Measurements from ENCODE around the gene SETD7. TPM values are rescaled to one million over a fixed set of nuclear protein-coding genes. Genes with fewer than 3 reads are reported as not detected.
A peak's percentile ranks its signal among the peaks of the same experiment; 100 is the strongest.

SETD7 gene
- total RNA-seq, 2 donors from 2014 or later, result 74.7 to 101 TPM

DNA sequence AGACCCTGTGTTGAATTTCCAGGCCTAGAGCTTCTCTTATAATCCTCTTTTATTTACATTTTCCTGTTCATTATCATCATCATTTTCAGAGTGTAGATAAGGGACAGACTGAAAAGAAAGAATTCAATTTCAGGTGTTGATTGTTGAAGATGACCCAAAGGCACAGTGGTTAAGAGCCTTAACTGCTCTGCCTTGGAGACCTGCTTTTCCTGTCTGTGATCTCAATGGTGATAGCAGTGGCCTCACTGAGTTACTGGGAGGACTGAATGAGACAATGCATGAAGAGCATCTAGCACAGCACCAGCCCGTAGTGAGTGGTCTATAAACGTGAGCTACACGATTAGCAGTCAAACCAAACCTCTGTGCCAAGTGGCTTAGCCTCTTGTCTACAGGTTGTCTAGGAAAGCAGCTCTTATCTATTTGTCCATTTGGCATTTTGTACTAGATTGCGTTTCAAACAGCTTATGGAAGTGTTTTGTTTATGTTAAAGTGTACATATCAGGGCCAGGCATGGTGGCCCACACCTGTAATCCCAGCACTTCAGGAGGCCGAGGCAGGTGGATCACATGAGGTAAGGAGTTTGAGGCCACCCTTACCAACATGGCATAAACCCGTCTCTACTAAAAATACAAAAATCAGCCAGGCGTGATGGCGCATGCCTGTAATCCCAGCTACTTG is 41.5 kb downstream of the SETD7 start:
- H3K36me3 ChIP-seq, result peaks cover 44% of the 10 kb centered on the region
- H3K9me3 ChIP-seq, result no peaks in the 10 kb centered on the region
- no peak overlapping the region for H3K27ac ChIP-seq
- peaks cover 0 to 3% of the 10 kb centered on the region in 2 donors for H3K4me1 ChIP-seq (ENCODE audit: control insufficient read depth in 1 of 2, low read depth in 2 of 2)
- ATAC-seq (ENCODE audit: insufficient number of reproducible peaks, low FRiP score, low read depth) (no peak), DNase-seq (ENCODE audit: low spot score) (no peak)
- H3K4me3 ChIP-seq, result no peak overlapping the region
- no peaks in the 10 kb centered on the region for H3K27me3 ChIP-seq (replicated peaks; ENCODE audit: insufficient read depth)
- TF ChIP-seq, protein P1, sequence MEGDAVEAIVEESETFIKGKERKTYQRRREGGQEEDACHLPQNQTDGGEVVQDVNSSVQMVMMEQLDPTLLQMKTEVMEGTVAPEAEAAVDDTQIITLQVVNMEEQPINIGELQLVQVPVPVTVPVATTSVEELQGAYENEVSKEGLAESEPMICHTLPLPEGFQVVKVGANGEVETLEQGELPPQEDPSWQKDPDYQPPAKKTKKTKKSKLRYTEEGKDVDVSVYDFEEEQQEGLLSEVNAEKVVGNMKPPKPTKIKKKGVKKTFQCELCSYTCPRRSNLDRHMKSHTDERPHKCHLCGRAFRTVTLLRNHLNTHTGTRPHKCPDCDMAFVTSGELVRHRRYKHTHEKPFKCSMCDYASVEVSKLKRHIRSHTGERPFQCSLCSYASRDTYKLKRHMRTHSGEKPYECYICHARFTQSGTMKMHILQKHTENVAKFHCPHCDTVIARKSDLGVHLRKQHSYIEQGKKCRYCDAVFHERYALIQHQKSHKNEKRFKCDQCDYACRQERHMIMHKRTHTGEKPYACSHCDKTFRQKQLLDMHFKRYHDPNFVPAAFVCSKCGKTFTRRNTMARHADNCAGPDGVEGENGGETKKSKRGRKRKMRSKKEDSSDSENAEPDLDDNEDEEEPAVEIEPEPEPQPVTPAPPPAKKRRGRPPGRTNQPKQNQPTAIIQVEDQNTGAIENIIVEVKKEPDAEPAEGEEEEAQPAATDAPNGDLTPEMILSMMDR (IDR thresholded peaks at IDR 0.05), result no peak

DNA sequence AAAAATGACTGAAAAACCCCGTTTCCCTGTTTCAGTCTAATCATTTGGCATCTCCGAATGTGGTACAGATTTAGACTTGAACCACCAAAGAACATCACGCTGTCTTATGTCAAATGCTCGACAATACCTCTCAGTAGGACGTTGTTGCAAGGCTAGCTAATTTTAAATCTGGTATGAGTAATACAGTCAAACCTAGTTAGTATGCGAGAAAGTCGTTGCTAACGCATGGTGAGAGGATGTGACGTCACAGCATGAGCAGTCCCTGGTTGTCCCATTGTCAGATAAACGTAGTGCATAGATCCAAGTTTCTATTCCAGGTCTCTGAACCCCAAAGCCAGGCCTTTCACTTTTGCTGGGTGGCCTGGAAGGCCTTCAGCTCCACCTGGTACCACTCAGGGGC is 44.7 kb downstream of the SETD7 start:
- ATAC-seq (ENCODE audit: insufficient number of reproducible peaks, low FRiP score, low read depth), result no peak
- TF ChIP-seq, protein P1 (IDR thresholded peaks at IDR 0.05), result no peak
- H3K4me1 ChIP-seq (ENCODE audit: control insufficient read depth in 1 of 2, low read depth in 2 of 2), result peaks cover 0 to 3% of the 10 kb centered on the region in 2 donors

DNA sequence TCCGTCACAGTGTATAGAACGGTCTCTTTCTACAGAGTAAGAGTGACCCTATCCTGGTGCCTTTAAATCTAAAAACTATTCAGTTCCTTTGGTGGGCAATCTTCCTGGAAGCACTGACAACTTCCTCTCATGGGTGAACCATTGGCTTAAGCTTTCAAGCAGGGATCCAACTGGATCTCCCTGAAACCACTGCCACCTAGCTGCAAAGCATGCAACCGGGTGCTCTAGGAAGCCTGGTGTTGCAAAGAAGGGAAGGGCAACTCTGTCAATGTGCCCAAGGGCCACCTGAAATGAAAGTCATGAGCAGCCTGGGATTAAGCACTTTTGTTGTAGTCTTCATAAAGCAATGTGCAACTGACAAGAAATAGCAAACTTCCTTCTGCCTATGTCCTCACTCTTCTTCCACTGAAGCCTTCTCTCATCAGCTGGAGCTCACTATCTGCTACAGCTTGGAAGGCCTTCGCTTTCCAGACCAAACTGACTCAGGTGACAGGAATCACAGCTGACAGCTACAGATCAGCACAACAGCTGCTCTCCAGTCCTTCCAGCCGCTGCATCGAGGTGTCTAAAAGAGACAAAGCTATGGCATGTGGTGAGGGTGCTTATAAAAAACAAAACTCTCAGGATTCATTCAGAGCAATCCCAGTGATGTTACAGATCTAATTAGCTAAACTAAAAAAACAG is 46.1 kb downstream of the SETD7 start:
- ATAC-seq (ENCODE audit: insufficient number of reproducible peaks, low FRiP score, low read depth) (no peak), DNase-seq (ENCODE audit: low spot score) (no peak)
- TF ChIP-seq, protein P1 (IDR thresholded peaks at IDR 0.05), result peak; percentile 8
- Histone ChIP-seq H3K27ac (no peak overlapping the region), H3K36me3 (peaks cover 52% of the 10 kb centered on the region), H3K27me3 (replicated peaks; ENCODE audit: insufficient read depth) (no peaks in the 10 kb centered on the region), H3K4me3 (no peak overlapping the region), H3K4me1 (ENCODE audit: control insufficient read depth in 1 of 2, low read depth in 2 of 2) (no peaks in the 10 kb centered on the region), H3K9me3 (no peaks in the 10 kb centered on the region)

More for the DNA sequence above, 44.7 kb downstream of the SETD7 start:
- Histone ChIP-seq H3K4me3 (no peak overlapping the region), H3K27me3 (replicated peaks; ENCODE audit: insufficient read depth) (no peaks in the 10 kb centered on the region), H3K27ac (no peak overlapping the region), H3K9me3 (no peaks in the 10 kb centered on the region), H3K36me3 (peaks cover 52% of the 10 kb centered on the region)
- no peak for DNase-seq (ENCODE audit: low spot score)

DNA sequence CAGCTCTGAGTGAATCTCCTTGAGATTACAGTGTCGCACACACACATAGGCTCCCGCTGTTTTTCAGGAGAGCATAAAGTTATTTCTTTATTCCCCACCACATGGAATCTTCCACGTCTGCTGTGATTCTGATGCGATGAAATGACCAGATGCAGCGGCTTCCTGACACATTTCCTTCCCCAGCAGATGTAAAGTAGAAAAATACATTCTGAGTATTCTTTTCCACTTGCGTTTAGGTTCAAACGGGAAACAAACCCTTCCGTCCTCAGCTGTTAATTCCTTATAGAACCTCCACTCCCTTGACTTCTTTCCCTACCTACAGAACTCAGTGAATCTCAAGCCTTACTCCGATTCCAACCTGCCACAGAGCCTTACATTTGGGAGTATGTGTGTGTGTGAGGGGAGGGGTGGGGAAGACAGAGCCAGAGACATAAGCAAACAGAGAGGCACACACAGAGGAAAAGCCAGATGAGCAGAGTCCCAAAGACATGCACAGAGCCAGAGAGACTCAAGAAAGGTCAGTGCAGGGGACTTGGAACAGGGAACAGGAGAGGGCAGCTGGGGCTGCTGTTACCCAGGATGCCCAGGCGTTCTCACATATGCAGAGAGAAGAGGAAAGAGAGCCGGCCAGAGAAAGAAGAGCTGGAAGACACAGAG is 47.3 kb downstream of the SETD7 start:
- Histone ChIP-seq H3K4me1 (ENCODE audit: control insufficient read depth in 1 of 2, low read depth in 2 of 2) (no peaks in the 10 kb centered on the region), H3K36me3 (peaks cover 45% of the 10 kb centered on the region), H3K27me3 (replicated peaks; ENCODE audit: insufficient read depth) (no peaks in the 10 kb centered on the region), H3K9me3 (no peaks in the 10 kb centered on the region), H3K4me3 (no peak overlapping the region), H3K27ac (no peak overlapping the region)
- ATAC-seq (ENCODE audit: insufficient number of reproducible peaks, low FRiP score, low read depth) (no peak), DNase-seq (ENCODE audit: low spot score) (no peak)
- TF ChIP-seq, protein P1 (IDR thresholded peaks at IDR 0.05), result no peak

DNA sequence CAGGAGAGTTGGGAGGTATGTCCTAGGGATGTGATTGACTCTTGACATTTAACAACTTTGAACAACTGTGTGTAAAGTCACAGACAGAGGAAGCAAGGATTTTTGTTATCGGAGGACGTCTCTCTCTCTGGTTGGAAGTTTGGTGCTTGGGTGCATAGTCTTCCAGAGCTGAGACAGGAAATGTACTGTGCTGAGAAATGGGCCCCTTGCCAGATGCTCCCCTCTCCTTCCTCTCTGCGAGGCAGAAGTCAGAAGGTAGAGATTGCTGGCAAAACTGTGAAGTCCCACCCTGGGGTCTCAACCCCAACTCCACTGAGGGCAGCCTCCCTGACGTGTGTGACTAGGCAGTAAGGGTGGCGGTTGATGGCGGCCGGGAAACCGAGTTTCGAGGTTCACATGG is 49.2 kb downstream of the SETD7 start:
- DNase-seq (ENCODE audit: low spot score), result no peak
- no peak overlapping the region for H3K4me3 ChIP-seq
- no peak overlapping the region for H3K27ac ChIP-seq

More for the DNA sequence above, 49.2 kb downstream of the SETD7 start:
- TF ChIP-seq, protein P1 (IDR thresholded peaks at IDR 0.05), result no peak
- H3K36me3 ChIP-seq, result peaks cover 36% of the 10 kb centered on the region
- no peaks in the 10 kb centered on the region for H3K4me1 ChIP-seq (ENCODE audit: control insufficient read depth in 1 of 2, low read depth in 2 of 2)
- no peak for ATAC-seq (ENCODE audit: insufficient number of reproducible peaks, low FRiP score, low read depth)
- H3K27me3 ChIP-seq (replicated peaks; ENCODE audit: insufficient read depth), result no peaks in the 10 kb centered on the region
- H3K9me3 ChIP-seq, result no peaks in the 10 kb centered on the region

Data from thoracic aorta (tissue), 2 donors.